Fibroblast of the aortic adventitia (primary cell): ENCODE measurements around the gene XYLT1. TPM values are rescaled to one million over a fixed set of nuclear protein-coding genes. Genes with fewer than 3 reads are reported as not detected.

Experiments used
- DNase-seq: peaks from one replicate; pipeline ENCODE4 v3.0.0-alpha.2; 2010; ENCODE audit warnings: low read depth
- H3K4me3 ChIP-seq: 2 replicates; pipeline ENCODE4 v1.5.1; 2011; ENCODE audit warnings: low read depth, mild to moderate bottlenecking, control low read depth, low read length, moderate library complexity
- total RNA-seq: library from RNA; depleted of rRNA; stranded (reverse); fragments of >200 nt; gene quantifications from 2 replicates; pipeline ENCODE4 v1.2.3, GENCODE V29; 2012; ENCODE audit warnings: low replicate concordance
- TF ChIP-seq, protein P1 (sequence below): IDR thresholded peaks from 2 replicates; pipeline ENCODE4 v1.5.1; 2011; ENCODE audit warnings: mild to moderate bottlenecking, low read length, control low read depth, inconsistent platforms; ENCODE audit not compliant: insufficient read depth

XYLT1 gene
- total RNA-seq, 1 donor: 32.7 TPM

DNA sequence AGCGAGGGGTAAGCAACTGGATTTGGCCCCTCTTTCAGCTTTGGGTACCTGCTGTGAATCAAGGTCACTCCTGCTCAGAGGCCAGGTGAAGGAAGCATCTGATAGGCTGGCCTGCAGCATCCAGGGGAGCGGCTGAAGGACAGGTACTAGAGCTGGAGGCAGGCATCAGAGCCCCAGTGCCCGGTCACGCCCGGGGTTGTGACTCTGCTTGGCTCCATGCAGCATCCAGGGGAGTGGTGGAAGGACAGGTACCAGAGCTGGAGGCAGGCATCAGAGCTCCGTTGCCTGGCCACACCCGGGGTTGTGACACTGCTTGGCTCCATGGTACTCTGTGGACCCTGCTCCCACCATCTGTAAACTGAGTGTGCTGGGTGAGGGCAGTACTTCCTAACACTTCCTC is 189.7 kb downstream of the XYLT1 start:
- DNase-seq: no peak

DNA sequence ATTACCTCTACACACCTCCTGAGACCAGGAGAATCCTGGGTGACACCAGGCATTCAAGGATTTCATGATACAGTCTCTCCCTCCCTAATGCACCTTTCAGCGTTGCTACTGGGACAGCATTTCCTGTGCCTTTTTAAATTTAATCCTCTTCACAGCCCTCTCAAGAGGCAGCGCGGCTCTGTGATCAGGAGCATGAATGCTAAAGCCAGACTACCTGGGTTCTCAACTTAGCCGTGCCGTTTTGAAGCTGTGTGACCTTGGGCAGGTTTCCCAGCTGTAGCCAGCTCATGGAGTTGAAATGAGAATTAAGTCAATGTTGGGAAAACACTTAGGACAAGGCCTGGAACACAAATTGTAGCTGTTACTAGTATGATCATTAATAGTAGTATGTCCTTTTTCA is 191.8 kb downstream of the XYLT1 start:
- H3K4me3 ChIP-seq: no peak overlapping the region
- DNase-seq: no peak
- TF ChIP-seq, protein P1, sequence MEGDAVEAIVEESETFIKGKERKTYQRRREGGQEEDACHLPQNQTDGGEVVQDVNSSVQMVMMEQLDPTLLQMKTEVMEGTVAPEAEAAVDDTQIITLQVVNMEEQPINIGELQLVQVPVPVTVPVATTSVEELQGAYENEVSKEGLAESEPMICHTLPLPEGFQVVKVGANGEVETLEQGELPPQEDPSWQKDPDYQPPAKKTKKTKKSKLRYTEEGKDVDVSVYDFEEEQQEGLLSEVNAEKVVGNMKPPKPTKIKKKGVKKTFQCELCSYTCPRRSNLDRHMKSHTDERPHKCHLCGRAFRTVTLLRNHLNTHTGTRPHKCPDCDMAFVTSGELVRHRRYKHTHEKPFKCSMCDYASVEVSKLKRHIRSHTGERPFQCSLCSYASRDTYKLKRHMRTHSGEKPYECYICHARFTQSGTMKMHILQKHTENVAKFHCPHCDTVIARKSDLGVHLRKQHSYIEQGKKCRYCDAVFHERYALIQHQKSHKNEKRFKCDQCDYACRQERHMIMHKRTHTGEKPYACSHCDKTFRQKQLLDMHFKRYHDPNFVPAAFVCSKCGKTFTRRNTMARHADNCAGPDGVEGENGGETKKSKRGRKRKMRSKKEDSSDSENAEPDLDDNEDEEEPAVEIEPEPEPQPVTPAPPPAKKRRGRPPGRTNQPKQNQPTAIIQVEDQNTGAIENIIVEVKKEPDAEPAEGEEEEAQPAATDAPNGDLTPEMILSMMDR: no peak

More for the DNA sequence above, 189.7 kb downstream of the XYLT1 start:
- no peak overlapping the region for H3K4me3 ChIP-seq
- TF ChIP-seq, protein P1: no peak

- H3K4me3 ChIP-seq: no peak overlapping the region
- DNase-seq: peak; percentile 45
Measured at GRCh38 chr16:17277981-17278381, 192.8 kb downstream of the XYLT1 start.

GRCh38 chr16:17276610-17277009 is 194.2 kb downstream of the XYLT1 start:
- H3K4me3 ChIP-seq: no peak overlapping the region
- TF ChIP-seq, protein P1: no peak
- DNase-seq: no peak

More at GRCh38 chr16:17277981-17278381, 192.8 kb downstream of the XYLT1 start:
- TF ChIP-seq, protein P1: peak; percentile 63

DNA sequence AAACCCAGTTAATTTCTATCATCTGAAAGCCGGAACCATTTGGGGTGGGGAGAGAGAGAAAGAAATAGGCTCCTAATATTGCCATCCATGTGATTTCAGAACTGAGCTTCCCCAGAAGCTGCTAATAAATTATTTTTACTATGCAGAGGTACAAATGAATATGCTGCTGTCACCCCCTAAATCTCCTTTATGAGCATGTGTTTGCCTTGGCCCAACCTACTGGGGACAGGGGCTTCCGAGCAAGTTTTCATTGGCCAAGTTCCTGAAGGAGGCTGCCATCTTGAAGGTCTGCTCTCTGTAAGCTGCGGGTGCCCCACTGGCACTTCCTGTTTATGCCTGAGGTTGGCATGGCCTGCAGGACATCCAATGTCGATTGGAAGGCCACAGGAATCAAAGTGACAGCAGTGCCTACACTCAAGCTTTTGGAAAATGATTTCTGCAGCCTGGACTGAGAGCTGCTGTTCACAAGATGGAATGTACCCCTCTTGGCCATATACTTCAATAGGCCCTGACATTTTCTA is 194.7 kb downstream of the XYLT1 start:
- TF ChIP-seq, protein P1: no peak
- no peak for DNase-seq
- no peak overlapping the region for H3K4me3 ChIP-seq

GRCh38 chr16:17275076-17276009 is 195.4 kb downstream of the XYLT1 start:
- no peak for DNase-seq
- no peak overlapping the region for H3K4me3 ChIP-seq

More at GRCh38 chr16:17275076-17276009, 195.4 kb downstream of the XYLT1 start:
- TF ChIP-seq, protein P1: no peak
